GM20000 (cell line): ENCODE measurements around the gene B3GNT3.

ENCODE experiments used
- DNase-seq: peaks from one replicate; pipeline ENCODE4 v3.0.0; 2012; ENCODE audit warnings: low spot score
- TF ChIP-seq, protein P1 (sequence below): IDR thresholded peaks from 2 replicates; pipeline ENCODE4 v1.5.1; 2012; ENCODE audit warnings: mild to moderate bottlenecking, control low read depth; ENCODE audit errors: extremely low read depth, missing control alignments

B3GNT3 gene

DNA sequence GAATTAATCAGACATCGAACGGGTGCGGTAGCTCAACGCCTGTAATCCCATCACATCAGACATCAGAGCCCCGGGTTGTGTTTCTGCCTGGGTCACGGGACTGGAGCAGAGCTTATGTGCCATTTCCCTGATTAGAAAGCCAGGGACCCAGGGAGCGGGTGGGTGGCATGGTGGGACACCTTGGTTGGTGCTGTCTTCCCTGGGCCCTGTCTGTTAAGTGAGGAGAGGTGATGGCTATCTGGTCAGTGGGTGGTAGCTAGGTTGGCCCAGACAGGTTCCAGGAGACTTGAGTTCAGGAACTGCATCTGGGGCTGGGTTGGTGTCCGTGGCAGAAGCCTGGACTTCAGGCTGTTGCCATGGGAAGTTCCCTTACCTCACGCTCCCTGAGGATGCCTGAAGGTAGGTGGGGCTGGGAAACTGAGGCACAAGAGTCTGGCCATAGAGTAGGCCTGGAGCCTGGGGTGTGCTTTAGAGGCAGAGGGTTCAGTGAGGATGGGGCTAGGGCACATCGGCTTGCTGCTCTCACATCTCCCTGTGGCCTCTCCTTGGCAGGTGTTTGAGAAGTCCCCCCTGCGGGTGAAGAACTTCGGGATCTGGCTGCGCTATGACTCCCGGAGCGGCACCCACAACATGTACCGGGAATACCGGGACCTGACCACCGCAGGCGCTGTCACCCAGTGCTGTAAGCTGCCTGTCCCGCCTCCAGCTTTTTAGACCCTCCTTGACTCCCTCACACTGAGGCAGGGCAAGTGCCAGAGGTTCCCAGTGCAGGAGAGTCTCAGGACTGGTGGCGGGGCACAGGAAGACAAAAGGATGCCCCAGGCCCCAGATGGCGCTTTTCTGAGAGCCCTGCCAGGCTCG is 66.8 kb downstream of the B3GNT3 start:
- TF ChIP-seq, protein P1, sequence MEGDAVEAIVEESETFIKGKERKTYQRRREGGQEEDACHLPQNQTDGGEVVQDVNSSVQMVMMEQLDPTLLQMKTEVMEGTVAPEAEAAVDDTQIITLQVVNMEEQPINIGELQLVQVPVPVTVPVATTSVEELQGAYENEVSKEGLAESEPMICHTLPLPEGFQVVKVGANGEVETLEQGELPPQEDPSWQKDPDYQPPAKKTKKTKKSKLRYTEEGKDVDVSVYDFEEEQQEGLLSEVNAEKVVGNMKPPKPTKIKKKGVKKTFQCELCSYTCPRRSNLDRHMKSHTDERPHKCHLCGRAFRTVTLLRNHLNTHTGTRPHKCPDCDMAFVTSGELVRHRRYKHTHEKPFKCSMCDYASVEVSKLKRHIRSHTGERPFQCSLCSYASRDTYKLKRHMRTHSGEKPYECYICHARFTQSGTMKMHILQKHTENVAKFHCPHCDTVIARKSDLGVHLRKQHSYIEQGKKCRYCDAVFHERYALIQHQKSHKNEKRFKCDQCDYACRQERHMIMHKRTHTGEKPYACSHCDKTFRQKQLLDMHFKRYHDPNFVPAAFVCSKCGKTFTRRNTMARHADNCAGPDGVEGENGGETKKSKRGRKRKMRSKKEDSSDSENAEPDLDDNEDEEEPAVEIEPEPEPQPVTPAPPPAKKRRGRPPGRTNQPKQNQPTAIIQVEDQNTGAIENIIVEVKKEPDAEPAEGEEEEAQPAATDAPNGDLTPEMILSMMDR = no peak
- no peak for DNase-seq

DNA sequence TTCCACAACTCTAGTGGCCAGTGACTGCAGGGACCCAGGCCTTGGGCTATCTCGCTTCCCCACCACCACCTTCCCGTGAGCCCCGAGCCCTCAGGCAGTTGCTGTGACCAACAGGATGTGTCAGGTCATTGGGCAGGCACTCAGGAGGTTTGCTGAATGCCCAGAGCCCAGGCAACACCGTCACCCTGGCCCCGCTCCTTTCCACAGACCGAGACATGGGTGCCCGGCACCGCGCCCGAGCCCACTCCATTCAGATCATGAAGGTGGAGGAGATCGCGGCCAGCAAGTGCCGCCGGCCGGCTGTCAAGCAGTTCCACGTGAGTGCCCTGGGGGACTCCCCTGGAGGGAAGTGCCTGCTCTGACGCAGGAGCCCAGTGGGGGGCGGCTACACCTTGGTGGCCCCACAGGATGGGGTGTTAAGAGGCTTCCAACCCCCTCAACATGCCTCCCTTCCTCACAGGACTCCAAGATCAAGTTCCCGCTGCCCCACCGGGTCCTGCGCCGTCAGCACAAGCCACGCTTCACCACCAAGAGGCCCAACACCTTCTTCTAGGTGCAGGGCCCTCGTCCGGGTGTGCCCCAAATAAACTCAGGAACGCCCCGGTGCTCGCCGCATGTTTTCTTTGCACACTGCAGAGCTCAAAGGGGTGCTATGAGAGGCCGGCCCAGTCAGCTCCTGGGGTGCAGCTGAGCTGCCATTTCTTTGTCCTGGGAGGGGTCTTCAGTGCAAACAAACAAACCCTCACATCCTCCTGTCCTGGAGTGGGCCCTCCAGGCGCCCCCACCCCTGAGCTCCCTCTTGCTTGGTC is 68.0 kb downstream of the B3GNT3 start:
- no peak for DNase-seq
- TF ChIP-seq, protein P1 = no peak
